WTC11 (cell line): ENCODE data around the gene EPN3.

ENCODE experiments used
- CREB1 ChIP-seq: sonication (generic); formaldehyde crosslinking; IDR thresholded peaks from 2 replicates; pipeline ENCODE4 v1.8.0; 2023; ENCODE audit warnings: mild to moderate bottlenecking, missing genetic modification reagents
- CTCF ChIP-seq: fragments of 200-600 bp; IDR thresholded peaks from 2 replicates; pipeline ENCODE4 v1.8.0; 2022; ENCODE audit warnings: antibody characterized with exemption

DNA sequence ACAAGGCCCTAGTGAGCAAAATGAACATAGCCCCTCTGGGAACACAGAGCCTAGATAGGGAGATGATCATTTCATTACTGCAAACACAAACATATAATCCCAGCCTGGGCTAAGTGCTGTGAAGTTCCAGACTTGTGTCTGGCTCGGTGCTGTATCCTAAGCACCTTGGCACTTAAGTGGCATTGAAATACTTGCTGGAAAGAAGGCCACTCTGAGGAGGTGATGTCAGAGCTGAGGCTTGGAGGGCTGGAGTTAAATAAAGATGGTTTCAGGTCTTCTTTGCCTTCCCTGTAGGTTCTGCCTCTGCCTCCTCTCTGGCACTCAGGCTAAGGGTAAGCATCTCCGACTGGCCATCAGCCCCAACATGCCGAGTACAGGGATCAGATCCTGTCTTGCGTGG is 25.6 kb downstream of the EPN3 start:
- TF ChIP-seq CTCF (no peak), CREB1 (no peak)
